Measurements from ENCODE around the gene TMEM151A. TPM values are rescaled to one million over a fixed set of nuclear protein-coding genes. Genes with fewer than 3 reads are reported as not detected.

TMEM151A gene
- total and polyA plus RNA-seq, 2 experiments from 2014 or later, result 1.0 to 4.4 TPM

DNA sequence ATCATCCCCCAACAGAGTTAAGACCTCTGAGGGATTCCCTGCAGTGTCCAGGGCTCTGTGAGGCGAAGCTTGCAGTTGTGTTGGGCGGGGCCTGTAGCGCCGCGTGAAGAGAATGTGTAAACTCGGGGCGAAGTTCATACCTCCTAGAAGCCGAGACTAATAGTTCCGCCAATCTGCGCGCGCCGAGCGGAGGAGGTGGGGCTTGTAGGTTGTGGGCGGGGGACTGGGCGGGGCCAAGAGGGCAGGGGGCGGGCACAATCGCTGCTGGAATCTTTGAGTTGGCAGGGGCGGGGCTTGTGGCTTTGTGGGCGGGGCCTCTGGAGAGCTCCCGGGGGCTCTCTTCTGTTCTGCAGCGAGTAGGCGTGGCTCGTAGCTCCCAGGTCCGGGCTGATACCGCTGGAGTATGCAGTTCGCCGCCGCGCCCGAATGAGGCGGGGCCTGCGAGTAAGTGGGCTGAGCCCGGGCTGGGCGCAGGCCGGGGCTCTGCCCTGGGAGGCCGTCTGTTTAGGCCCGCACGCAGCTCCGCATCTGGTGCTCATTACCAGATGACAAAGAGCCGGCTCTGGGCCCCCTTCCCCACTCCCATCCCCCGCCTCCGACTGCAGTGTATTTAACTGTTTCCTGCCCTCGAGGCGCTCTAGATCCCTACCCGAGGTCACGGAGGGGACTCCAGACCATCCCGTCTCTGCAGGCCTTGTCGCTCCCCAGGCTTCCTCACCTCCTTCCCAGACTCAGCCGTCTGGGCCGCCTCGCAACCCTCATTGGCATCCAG lies 21.0 kb downstream of the TMEM151A start:
- TF ChIP-seq CREB1 (CRISPR knock-in tag; IDR thresholded peaks at IDR 0.05; ENCODE audit: low read depth) (0 out of 2 replicates have a peak, but pooled peaks have one; percentile 18), NANOG (IDR thresholded peaks at IDR 0.05; ENCODE audit: borderline replicate concordance) (no peak)
- Histone ChIP-seq H3K27ac (ENCODE audit: low read depth) (peak overlapping the region; percentile 97), H3K79me2 (replicated peaks; ENCODE audit: insufficient read depth) (no peaks in the 10 kb centered on the region), H3F3A (replicated peaks; ENCODE audit: low read depth) (peaks cover 12% of the 10 kb centered on the region; the same call in 1 of the 2 replicates), H3K4me3 (peak overlapping the region; percentile 84), H3K4me1 (ENCODE audit: insufficient read depth) (peaks cover 22% of the 10 kb centered on the region), H3K9me2 (ENCODE audit: insufficient read depth) (no peaks in the 10 kb centered on the region), H3K27me3 (ENCODE audit: insufficient read depth) (no peaks in the 10 kb centered on the region), H2AFZ (peak overlapping the region; percentile 99), H3K36me3 (ENCODE audit: insufficient read depth) (no peaks in the 10 kb centered on the region), H3K4me2 (peak overlapping the region; percentile 90), H4K20me1 (replicated peaks; ENCODE audit: insufficient read depth) (no peaks in the 10 kb centered on the region)
- Mint-ChIP-seq H3K27me3 (ENCODE audit: insufficient read depth, low read depth, poor library complexity) (peaks cover 9% of the 10 kb centered on the region), H3K9me3 (no peaks in the 10 kb centered on the region), H3K4me1 (peaks cover 31% of the 10 kb centered on the region), H3K4me3 (peak overlapping the region; percentile 81), H3K27ac (peak overlapping the region; percentile 97), H3K36me3 (ENCODE audit: low read depth) (peaks cover 2% of the 10 kb centered on the region; the same call in 1 of the 3 replicates)
- DNase-seq (ENCODE audit: low spot score) (peak; percentile 99), ATAC-seq (peak; percentile 78)

DNA sequence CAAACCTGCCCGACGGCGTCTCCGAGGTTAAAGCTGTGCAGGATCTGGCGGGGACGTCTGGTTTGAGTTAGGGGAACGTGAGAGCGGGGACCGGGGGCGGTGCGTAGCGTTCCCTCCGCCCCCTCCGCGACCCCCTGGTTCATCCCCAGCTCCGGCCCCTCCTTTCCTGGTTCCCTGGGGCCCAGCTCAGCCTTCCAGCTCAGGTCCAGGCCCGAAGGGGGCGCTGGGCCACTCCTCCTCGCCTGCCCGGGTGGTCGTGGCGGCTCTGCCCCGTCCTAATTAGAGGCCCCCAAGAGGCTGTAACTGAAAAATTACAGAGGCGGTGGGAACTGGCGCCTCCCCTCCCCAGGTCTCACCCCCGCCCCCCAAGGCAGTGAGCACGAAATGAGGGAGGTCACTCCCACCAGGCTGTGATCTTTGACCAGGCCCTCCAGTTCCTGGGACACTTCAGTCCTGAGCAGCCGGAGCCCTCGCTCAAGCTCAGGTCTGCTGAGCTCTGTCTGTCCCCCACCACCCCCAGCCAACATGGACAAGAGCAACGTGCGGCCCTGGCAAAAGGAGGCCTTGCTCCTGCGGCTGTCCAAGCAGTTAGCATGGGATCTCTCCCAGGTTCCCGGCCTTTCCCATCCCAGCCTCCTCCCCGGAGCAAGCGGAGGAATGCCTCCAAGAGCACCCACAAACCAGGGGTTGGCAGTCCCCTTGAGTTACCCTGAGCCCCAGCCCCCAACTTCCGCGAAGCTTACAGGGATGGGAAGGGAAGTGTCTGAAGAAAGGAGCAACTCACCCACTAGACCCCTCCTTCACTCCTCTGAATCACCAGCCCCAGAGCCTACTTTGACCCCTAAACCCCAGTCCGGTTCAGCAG lies 21.9 kb downstream of the TMEM151A start:
- Histone ChIP-seq H3K27ac (ENCODE audit: low read depth) (peak overlapping the region; percentile 97), H3K36me3 (ENCODE audit: insufficient read depth) (no peaks in the 10 kb centered on the region), H3F3A (replicated peaks; ENCODE audit: low read depth) (peaks cover 13% of the 10 kb centered on the region; the same call in 1 of the 2 replicates), H2AFZ (peak overlapping the region; percentile 89), H3K79me2 (replicated peaks; ENCODE audit: insufficient read depth) (no peaks in the 10 kb centered on the region), H3K9me2 (ENCODE audit: insufficient read depth) (no peaks in the 10 kb centered on the region), H4K20me1 (replicated peaks; ENCODE audit: insufficient read depth) (no peaks in the 10 kb centered on the region), H3K27me3 (ENCODE audit: insufficient read depth) (no peaks in the 10 kb centered on the region), H3K4me3 (peak overlapping the region; percentile 80), H3K4me1 (ENCODE audit: insufficient read depth) (peaks cover 29% of the 10 kb centered on the region), H3K4me2 (peak overlapping the region; percentile 89)
- Mint-ChIP-seq H3K9me3 (peaks cover 2% of the 10 kb centered on the region; the same call in 2 of the 3 replicates), H3K4me1 (peaks cover 37% of the 10 kb centered on the region), H3K36me3 (ENCODE audit: low read depth) (peaks cover 5% of the 10 kb centered on the region; the same call in 2 of the 3 replicates), H3K4me3 (peak overlapping the region; percentile 81), H3K27me3 (ENCODE audit: insufficient read depth, low read depth, poor library complexity) (peaks cover 16% of the 10 kb centered on the region), H3K27ac (peak overlapping the region; percentile 82)
- ATAC-seq (peak; percentile 12), DNase-seq (ENCODE audit: low spot score) (peak; percentile 82)
- TF ChIP-seq STAT1 (IDR thresholded peaks at IDR 0.05; ENCODE audit: unreplicated experiment) (no peak), JUNB (IDR thresholded peaks at IDR 0.05; ENCODE audit: unreplicated experiment) (no peak), CREB1 (CRISPR knock-in tag; IDR thresholded peaks at IDR 0.05; ENCODE audit: low read depth) (no peak)
- TF ChIP-seq, protein P1, sequence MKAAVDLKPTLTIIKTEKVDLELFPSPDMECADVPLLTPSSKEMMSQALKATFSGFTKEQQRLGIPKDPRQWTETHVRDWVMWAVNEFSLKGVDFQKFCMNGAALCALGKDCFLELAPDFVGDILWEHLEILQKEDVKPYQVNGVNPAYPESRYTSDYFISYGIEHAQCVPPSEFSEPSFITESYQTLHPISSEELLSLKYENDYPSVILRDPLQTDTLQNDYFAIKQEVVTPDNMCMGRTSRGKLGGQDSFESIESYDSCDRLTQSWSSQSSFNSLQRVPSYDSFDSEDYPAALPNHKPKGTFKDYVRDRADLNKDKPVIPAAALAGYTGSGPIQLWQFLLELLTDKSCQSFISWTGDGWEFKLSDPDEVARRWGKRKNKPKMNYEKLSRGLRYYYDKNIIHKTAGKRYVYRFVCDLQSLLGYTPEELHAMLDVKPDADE (IDR thresholded peaks at IDR 0.05), result no peak
- TF ChIP-seq, protein P2, sequence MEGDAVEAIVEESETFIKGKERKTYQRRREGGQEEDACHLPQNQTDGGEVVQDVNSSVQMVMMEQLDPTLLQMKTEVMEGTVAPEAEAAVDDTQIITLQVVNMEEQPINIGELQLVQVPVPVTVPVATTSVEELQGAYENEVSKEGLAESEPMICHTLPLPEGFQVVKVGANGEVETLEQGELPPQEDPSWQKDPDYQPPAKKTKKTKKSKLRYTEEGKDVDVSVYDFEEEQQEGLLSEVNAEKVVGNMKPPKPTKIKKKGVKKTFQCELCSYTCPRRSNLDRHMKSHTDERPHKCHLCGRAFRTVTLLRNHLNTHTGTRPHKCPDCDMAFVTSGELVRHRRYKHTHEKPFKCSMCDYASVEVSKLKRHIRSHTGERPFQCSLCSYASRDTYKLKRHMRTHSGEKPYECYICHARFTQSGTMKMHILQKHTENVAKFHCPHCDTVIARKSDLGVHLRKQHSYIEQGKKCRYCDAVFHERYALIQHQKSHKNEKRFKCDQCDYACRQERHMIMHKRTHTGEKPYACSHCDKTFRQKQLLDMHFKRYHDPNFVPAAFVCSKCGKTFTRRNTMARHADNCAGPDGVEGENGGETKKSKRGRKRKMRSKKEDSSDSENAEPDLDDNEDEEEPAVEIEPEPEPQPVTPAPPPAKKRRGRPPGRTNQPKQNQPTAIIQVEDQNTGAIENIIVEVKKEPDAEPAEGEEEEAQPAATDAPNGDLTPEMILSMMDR (conservative IDR thresholded peaks at IDR 0.05; ENCODE audit: low read depth in 2 of 2), result peak; percentile 48 to 71
